H1 (cell line): ENCODE measurements around the gene ZNF804B. TPM values are rescaled to one million over a fixed set of nuclear protein-coding genes. Genes with fewer than 3 reads are reported as not detected.

Source experiments
- CTCF ChIA-PET: fragments of 300-600 bp; sonication (Branson Sonifier 250); formaldehyde crosslinking; loops from one replicate; lab custom pipeline; 2021; ENCODE audit not compliant: partially characterized antibody; lab: Charles Lee
- POLR2A ChIA-PET: fragments of 300-600 bp; sonication (Branson Sonifier 250); formaldehyde crosslinking; loops from one replicate; lab custom pipeline; 2021; ENCODE audit warnings: inconsistent platforms; ENCODE audit not compliant: partially characterized antibody; lab: Charles Lee
- DNase-seq, 2 experiments: peaks; one replicate each; pipeline versions ENCODE4 v3.0.0 to v3.0.0-alpha.2; 2010 to 2022; ENCODE audit warnings: low spot score in 2 of 2, low read depth in 1 of 2, mixed read lengths in 1 of 2
- FAIRE-seq: peaks from 2 replicates; lab custom pipeline; 2011; peaks lifted over from hg19 to GRCh38; lab: Jason Lieb, UNC
- H2AFZ ChIP-seq: 2 replicates; pipeline ENCODE4 v1.8.1; 2012; ENCODE audit warnings: low read length, inconsistent platforms
- H2AK5ac ChIP-seq: 2 replicates; pipeline ENCODE4 v1.6.1; 2013; ENCODE audit warnings: low read depth, low read length
- H2BK120ac ChIP-seq: replicated peaks from 2 replicates; pipeline ENCODE3; 2013; ENCODE audit warnings: low read depth, low read length, inconsistent platforms
- H2BK12ac ChIP-seq: 2 replicates; pipeline ENCODE4 v1.6.1; 2013; ENCODE audit warnings: low read depth, low read length
- H2BK15ac ChIP-seq: 2 replicates; pipeline ENCODE4 v1.6.1; 2013; ENCODE audit warnings: low read length
- H2BK20ac ChIP-seq: 2 replicates; pipeline ENCODE4 v1.6.1; 2013; ENCODE audit warnings: low read length
- H2BK5ac ChIP-seq: 2 replicates; pipeline ENCODE4 v1.6.1; 2013; ENCODE audit warnings: low read depth, low read length
- H3K14ac ChIP-seq: 2 replicates; pipeline ENCODE4 v1.6.1; 2013; ENCODE audit warnings: inconsistent platforms; ENCODE audit not compliant: insufficient read length
- H3K18ac ChIP-seq: 2 replicates; pipeline ENCODE4 v1.6.1; 2013; ENCODE audit warnings: low read length; ENCODE audit errors: extremely low read depth
- H3K23ac ChIP-seq: 2 replicates; pipeline ENCODE4 v1.6.1; 2013; ENCODE audit warnings: inconsistent platforms; ENCODE audit not compliant: insufficient read length
- H3K23me2 ChIP-seq: 2 replicates; pipeline ENCODE4 v1.6.1; 2013; ENCODE audit warnings: low read depth, low read length
- H3K27ac ChIP-seq: 2 replicates; pipeline ENCODE4 v1.6.1; 2011; ENCODE audit warnings: low read depth, low read length, inconsistent platforms
- H3K27me3 ChIP-seq, 4 experiments: replicated peaks in 1 of 4; 1 replicate in 1 of 4; 2 replicates in 3 of 4; pipeline versions ENCODE4 v1.6.1 to v1.8.1; 2011 to 2013; ENCODE audit warnings: low read length in 3 of 4, mild to moderate bottlenecking in 3 of 4, inconsistent platforms in 2 of 4, mixed read lengths in 2 of 4, moderate library complexity in 1 of 4; ENCODE audit not compliant: control insufficient read depth in 3 of 4, insufficient read depth in 3 of 4; ENCODE audit errors: extremely low read depth in 1 of 4
- H3K36me3 ChIP-seq, 4 experiments: 2 replicates each; pipeline versions ENCODE4 v1.6.1 to v1.8.1; 2011 to 2013; ENCODE audit warnings: mild to moderate bottlenecking in 4 of 4, low read length in 3 of 4, moderate library complexity in 2 of 4, control low read depth in 1 of 4, inconsistent platforms in 1 of 4; ENCODE audit not compliant: insufficient read depth in 4 of 4, control insufficient read depth in 2 of 4
- H3K4ac ChIP-seq: replicated peaks from 2 replicates; pipeline ENCODE3; 2013; ENCODE audit warnings: low read length, low read depth, mixed read lengths, inconsistent platforms; ENCODE audit not compliant: insufficient read length
- H3K4me1 ChIP-seq, 4 experiments: replicated peaks in 1 of 4; 1 replicate in 1 of 4; 2 replicates in 3 of 4; pipeline versions ENCODE4 v1.6.1 to v1.8.1; 2011 to 2013; ENCODE audit warnings: low read length in 3 of 4, inconsistent platforms in 2 of 4, mixed read lengths in 1 of 4; ENCODE audit not compliant: insufficient read depth in 4 of 4, control insufficient read depth in 3 of 4
- H3K4me2 ChIP-seq, 2 experiments: 2 replicates each; pipeline versions ENCODE4 v1.6.1 to v1.8.1; 2011 to 2013; ENCODE audit warnings: low read depth in 2 of 2, low read length in 2 of 2, control low read depth in 1 of 2, inconsistent platforms in 1 of 2, mild to moderate bottlenecking in 1 of 2; ENCODE audit not compliant: insufficient read depth in 1 of 2
- H3K4me3 ChIP-seq, 4 experiments: fragments of 200-600, 300-600 bp in 1 of 4; sonication (generic), shearing (Covaris generic), sonication (Bioruptor Twin) in 1 of 4; 2 replicates each; pipeline versions ENCODE4 v1.5.1 to v1.8.1; 2011 to 2016; ENCODE audit warnings: low read length in 4 of 4, low read depth in 3 of 4, control low read depth in 2 of 4, inconsistent platforms in 2 of 4, mild to moderate bottlenecking in 2 of 4, mixed read lengths in 1 of 4, moderate library complexity in 1 of 4; ENCODE audit not compliant: insufficient read depth in 2 of 4; ENCODE audit errors: extremely low read depth in 1 of 4
- H3K56ac ChIP-seq: replicated peaks from 2 replicates; pipeline ENCODE3; 2013; ENCODE audit warnings: low read depth, mild to moderate bottlenecking, mixed read lengths, low read length, inconsistent platforms; ENCODE audit not compliant: insufficient read length
- H3K79me1 ChIP-seq: 2 replicates; pipeline ENCODE4 v1.6.1; 2013; ENCODE audit warnings: low read depth, low read length, control low read depth
- H3K79me2 ChIP-seq, 2 experiments: 2 replicates each; pipeline versions ENCODE4 v1.6.1 to v1.8.1; 2012 to 2013; ENCODE audit warnings: low read length in 2 of 2, mild to moderate bottlenecking in 2 of 2, inconsistent platforms in 1 of 2; ENCODE audit not compliant: insufficient read depth in 2 of 2, control insufficient read depth in 1 of 2
- H3K9ac ChIP-seq, 4 experiments: replicated peaks in 1 of 4; 1 replicate in 1 of 4; 2 replicates in 3 of 4; pipeline versions ENCODE4 v1.6.1 to v1.8.1; 2011 to 2013; ENCODE audit warnings: low read depth in 3 of 4, low read length in 3 of 4, control low read depth in 2 of 4, mild to moderate bottlenecking in 2 of 4, moderate library complexity in 2 of 4, inconsistent platforms in 1 of 4; ENCODE audit errors: extremely low read depth in 1 of 4
- H3K9me3 ChIP-seq, 2 experiments: 2 replicates each; pipeline versions ENCODE4 v1.6.1 to v1.8.1; 2012 to 2013; ENCODE audit warnings: mild to moderate bottlenecking in 2 of 2, moderate library complexity in 2 of 2, control low read depth in 1 of 2, inconsistent platforms in 1 of 2, low read depth in 1 of 2, low read length in 1 of 2, mixed read lengths in 1 of 2; ENCODE audit not compliant: insufficient read depth in 2 of 2
- H4K20me1 ChIP-seq, 2 experiments: replicated peaks in 1 of 2; 2 replicates each; pipeline versions ENCODE3 to v1.8.1; 2011 to 2013; ENCODE audit warnings: inconsistent platforms in 2 of 2, low read length in 2 of 2, mild to moderate bottlenecking in 1 of 2; ENCODE audit not compliant: insufficient read depth in 2 of 2, control insufficient read depth in 1 of 2
- H4K5ac ChIP-seq: 2 replicates; pipeline ENCODE4 v1.6.1; 2013; ENCODE audit warnings: low read length, low read depth, mixed read lengths, inconsistent platforms; ENCODE audit not compliant: insufficient read length
- H4K8ac ChIP-seq: 2 replicates; pipeline ENCODE4 v1.8.0; 2013; ENCODE audit warnings: mild to moderate bottlenecking, moderate library complexity, low read length, inconsistent platforms; ENCODE audit not compliant: insufficient read depth; ENCODE audit errors: extremely low read depth
- H4K91ac ChIP-seq: replicated peaks from 2 replicates; pipeline ENCODE3; 2013; ENCODE audit warnings: low read length, mixed read lengths, inconsistent platforms; ENCODE audit not compliant: insufficient read length
- KDM4A ChIP-seq: IDR thresholded peaks from one replicate; pipeline ENCODE4 v1.7.1; 2012; ENCODE audit warnings: low read depth, mild to moderate bottlenecking, moderate library complexity, low read length, inconsistent platforms; ENCODE audit not compliant: severe bottlenecking
- SAP30 ChIP-seq: fragments of 300-600 bp; sonication (generic); IDR thresholded peaks from 2 replicates; pipeline ENCODE4 v1.7.1; 2012; ENCODE audit warnings: low read length, moderate library complexity, mild to moderate bottlenecking, inconsistent platforms; ENCODE audit not compliant: insufficient read depth, insufficient replicate concordance
- SUZ12 ChIP-seq: fragments of 200-600 bp; sonication (generic); IDR thresholded peaks from 2 replicates; pipeline ENCODE4 v1.6.1; 2012; ENCODE audit warnings: mild to moderate bottlenecking, inconsistent platforms, low read length, moderate library complexity, mixed read lengths
- polyA plus RNA-seq, 7 experiments: library from polyadenylated mRNA; depleted of rRNA in 3 of 7; stranded (reverse) in 5 of 7; unstranded in 2 of 7; fragments of >200 nt in 5 of 7; fragments of 200-250 nt in 2 of 7; gene quantifications; 1 replicate in 5 of 7; 2 replicates in 1 of 7; 4 replicates in 1 of 7; pipeline versions ENCODE4 v1.2.1 to v1.2.3, GENCODE V29; 2011 to 2013; ENCODE audit warnings: missing spikeins in 2 of 7, mixed read lengths in 2 of 7
- total RNA-seq: library from RNA; stranded (reverse); fragmentation: NEBNext Ultra II Directional; extraction: Animal tissue kit (Norgen Biotek cat#: 25700); gene quantifications from 2 replicates; pipeline ENCODE4 v1.2.1, GENCODE V29; 2021
- TF ChIP-seq, protein P1 (sequence below): IDR thresholded peaks from 2 replicates; pipeline ENCODE4 v1.6.1; 2012; ENCODE audit warnings: inconsistent platforms

ZNF804B gene
- total and polyA plus RNA-seq, 2 of the 8 experiments (the other 6 are each of a cell fraction or from before 2014, with no cell fraction given) = not detected

DNA sequence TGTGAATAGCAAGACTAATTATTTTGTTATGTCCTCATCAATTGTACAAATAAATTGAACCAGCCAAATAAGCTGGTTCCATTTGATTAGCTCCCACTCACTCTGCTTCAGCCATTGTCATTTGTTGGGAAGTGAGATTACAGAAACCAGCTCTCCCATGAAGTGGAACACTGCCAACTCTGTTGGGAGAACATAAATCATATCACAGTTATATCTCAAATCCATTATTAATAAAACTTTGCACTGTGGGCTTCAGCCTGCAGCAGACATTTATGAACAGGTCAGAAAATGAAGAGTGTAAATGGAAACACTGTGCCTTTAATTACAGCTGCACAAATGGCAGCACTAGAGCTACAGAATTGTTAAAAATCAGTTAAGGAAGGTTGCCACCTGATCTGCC lies 82.7 kb downstream of the ZNF804B start:
- Histone ChIP-seq H4K8ac (no peak overlapping the region), H2BK20ac (no peak overlapping the region), H3K18ac (no peak overlapping the region), H2BK12ac (no peak overlapping the region), H3K27ac (no peak overlapping the region), H3K79me2 (no peaks in the 10 kb centered on the region), H4K91ac (no peak overlapping the region), H4K20me1 (no peaks in the 10 kb centered on the region), H3K4me1 (no peaks in the 10 kb centered on the region), H2BK5ac (no peak overlapping the region), H2BK15ac (no peak overlapping the region), H3K27me3 (no peaks in the 10 kb centered on the region), H3K36me3 (no peaks in the 10 kb centered on the region), H3K23me2 (no peaks in the 10 kb centered on the region), H2BK120ac (no peak overlapping the region), H2AK5ac (no peak overlapping the region), H3K79me1 (no peaks in the 10 kb centered on the region), H4K5ac (no peak overlapping the region), H3K4ac (no peak overlapping the region), H3K9ac (no peak overlapping the region), H3K4me3 (no peak overlapping the region), H3K4me2 (no peak overlapping the region), H3K9me3 (no peaks in the 10 kb centered on the region), H3K56ac (no peak overlapping the region), H3K23ac (no peak overlapping the region), H2AFZ (no peak overlapping the region), H3K14ac (no peak overlapping the region)
- DNase-seq (no peak), FAIRE-seq (no peak)
- CTCF ChIA-PET = interaction anchor here (0.9 kb wide), 1 partner anchor 18 kb away, joined by 3 read pairs; no protein-coding TSS in a partner anchor
- POLR2A ChIA-PET = no interaction called here
- no peak for TF ChIP-seq KDM4A
- TF ChIP-seq, protein P1, sequence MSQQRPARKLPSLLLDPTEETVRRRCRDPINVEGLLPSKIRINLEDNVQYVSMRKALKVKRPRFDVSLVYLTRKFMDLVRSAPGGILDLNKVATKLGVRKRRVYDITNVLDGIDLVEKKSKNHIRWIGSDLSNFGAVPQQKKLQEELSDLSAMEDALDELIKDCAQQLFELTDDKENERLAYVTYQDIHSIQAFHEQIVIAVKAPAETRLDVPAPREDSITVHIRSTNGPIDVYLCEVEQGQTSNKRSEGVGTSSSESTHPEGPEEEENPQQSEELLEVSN = no peak
- no peak for TF ChIP-seq SUZ12
- no peak for TF ChIP-seq SAP30
